Measurements from ENCODE around the gene TAS2R46.
"Not testable (repeated sequence)": the region's sequence is repeated elsewhere in the genome, so short reads cannot be mapped to it uniquely, and the experiment has no call there.

TAS2R46 gene, protein sequence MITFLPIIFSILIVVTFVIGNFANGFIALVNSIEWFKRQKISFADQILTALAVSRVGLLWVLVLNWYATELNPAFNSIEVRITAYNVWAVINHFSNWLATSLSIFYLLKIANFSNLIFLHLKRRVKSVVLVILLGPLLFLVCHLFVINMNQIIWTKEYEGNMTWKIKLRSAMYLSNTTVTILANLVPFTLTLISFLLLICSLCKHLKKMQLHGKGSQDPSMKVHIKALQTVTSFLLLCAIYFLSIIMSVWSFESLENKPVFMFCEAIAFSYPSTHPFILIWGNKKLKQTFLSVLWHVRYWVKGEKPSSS

DNA sequence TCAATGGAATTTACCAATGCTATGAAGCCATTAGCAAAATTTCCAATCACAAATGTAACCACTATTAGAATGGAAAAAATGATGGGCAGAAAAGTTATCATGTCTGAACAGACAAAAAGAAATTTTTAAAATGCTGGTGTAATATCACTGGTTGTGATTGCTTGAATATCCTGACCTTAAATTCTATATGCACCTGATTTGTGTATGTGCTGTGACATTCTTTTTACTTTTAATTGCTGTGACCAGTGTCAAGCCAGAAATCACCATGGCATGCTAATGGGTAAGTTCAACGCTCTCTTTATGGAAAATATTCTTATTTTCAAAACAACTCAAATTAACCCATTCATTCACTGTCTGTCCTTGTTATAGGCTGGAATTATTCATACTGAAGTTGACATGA, at the start of gene TAS2R46:
TAS2R46 (minus strand) TSS at position 101 of the 400 bp plus-strand sequence; CDS start at position 101, 0 bp downstream.
- DNase-seq (ENCODE audit: low read depth in 2 of 2, low spot score in 1 of 2), result not testable (repeated sequence)

- DNase-seq (ENCODE audit: low read depth in 2 of 2, low spot score in 1 of 2), result not testable (repeated sequence)
Observed at GRCh38 chr12:11111213-11111612, 49.1 kb upstream of the TAS2R46 start.

DNA sequence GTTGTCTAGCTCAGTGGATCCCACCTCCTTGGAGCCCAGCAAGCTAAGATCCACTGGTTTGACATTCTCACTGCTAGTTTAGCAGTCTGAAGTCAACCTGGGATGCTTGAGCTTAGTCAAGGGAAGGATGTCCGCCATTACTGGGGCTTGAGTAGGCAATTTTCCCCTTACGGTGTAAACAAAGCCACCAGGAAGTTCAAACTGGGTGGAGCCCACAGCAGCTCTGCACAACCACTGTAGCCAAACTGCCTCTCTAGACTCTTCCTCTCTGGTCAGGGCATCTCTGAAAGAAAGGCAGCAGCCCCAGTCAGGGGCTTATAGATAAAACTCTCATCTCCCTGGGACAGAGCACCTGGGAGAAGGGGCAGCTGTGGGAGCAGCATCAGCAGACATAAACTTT, 46.8 kb upstream of the TAS2R46 start:
- DNase-seq (ENCODE audit: low read depth in 2 of 2, low spot score in 1 of 2), result no peak

- DNase-seq (ENCODE audit: low read depth in 2 of 2, low spot score in 1 of 2), result no peak
Observed at GRCh38 chr12:11107719-11108118, 45.6 kb upstream of the TAS2R46 start.

DNA sequence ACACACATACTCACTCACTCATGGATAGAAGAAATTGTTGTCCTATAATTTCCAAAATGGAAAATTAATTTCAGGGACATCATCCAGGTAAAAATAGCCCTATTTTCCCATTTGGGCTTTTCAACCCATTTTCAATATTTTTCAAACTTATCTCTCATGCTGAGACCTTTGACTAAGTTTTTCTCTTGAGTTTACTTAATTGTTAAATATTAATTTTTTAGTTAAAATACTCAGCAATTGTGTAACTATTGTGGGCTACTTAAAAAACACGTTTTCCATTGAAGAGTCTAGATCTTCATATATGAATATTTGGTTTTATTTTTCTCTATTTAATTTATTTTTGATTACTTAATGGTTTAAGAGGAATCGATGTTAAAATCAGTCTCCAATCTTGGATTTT, 44.2 kb upstream of the TAS2R46 start:
- no peak for DNase-seq (ENCODE audit: low read depth in 2 of 2, low spot score in 1 of 2)

DNA sequence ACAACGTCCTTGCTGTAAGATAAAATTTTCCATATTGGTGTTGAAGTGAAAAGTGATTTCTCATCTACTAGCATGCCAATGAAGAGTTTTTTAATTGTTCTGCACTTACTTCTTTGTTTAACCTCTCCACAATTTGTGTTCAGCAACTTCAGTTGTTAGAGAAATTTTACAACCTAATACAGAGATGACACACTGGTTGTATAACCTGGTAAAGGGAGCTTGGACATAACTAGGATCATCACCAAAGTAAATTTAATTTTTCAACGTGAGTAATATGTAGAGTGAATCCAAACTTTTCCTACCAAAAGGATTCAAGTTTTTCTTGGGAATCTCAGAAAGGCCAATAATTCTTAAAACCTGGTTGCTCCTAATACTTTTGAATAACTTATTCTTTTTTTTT, 43.5 kb upstream of the TAS2R46 start:
- no peak for DNase-seq (ENCODE audit: low read depth in 2 of 2, low spot score in 1 of 2)

GRCh38 chr12:11094910-11095309, 32.8 kb upstream of the TAS2R46 start:
- not testable (repeated sequence) for DNase-seq (ENCODE audit: low read depth in 2 of 2, low spot score in 1 of 2)

DNA sequence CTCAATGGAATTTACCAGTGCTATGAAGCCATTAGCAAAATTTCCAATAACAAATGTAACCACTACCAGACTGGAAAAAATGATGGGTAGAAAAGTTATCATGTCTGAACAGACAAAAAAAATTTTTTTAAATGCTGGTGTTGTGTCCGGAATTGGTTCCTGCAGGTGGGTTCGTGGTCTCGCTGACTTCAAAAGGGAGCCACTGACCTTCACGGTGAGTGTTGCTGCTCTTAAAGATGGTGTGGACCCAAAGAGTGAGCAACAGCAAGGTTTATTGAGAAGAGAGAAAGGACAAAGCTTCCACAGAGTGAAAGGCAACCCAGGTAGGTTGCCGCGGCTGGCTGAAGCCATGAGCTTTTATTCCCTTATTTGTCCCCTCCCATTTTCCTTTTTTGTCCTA, 30.0 kb upstream of the TAS2R46 start, which contains the start of gene TAS2R43:
TAS2R43 (minus strand) TSS at position 186 of the 400 bp plus-strand sequence; CDS start at position 102, 84 bp downstream.
- DNase-seq (ENCODE audit: low read depth in 2 of 2, low spot score in 1 of 2), result no peak

- DNase-seq (ENCODE audit: low read depth in 2 of 2, low spot score in 1 of 2), result no peak
Observed at GRCh38 chr12:11089246-11089645, 27.2 kb upstream of the TAS2R46 start.

- DNase-seq (ENCODE audit: low read depth in 2 of 2, low spot score in 1 of 2), result no peak
Observed at GRCh38 chr12:11085419-11085818, 23.3 kb upstream of the TAS2R46 start.

- DNase-seq (ENCODE audit: low read depth in 2 of 2, low spot score in 1 of 2), result no peak
Observed at GRCh38 chr12:11081987-11082386, 19.9 kb upstream of the TAS2R46 start.

GRCh38 chr12:11078246-11078645, 16.2 kb upstream of the TAS2R46 start:
- no peak for DNase-seq (ENCODE audit: low read depth in 2 of 2, low spot score in 1 of 2)

GRCh38 chr12:11075642-11076041, 13.5 kb upstream of the TAS2R46 start:
- no peak for DNase-seq (ENCODE audit: low read depth in 2 of 2, low spot score in 1 of 2)

DNA sequence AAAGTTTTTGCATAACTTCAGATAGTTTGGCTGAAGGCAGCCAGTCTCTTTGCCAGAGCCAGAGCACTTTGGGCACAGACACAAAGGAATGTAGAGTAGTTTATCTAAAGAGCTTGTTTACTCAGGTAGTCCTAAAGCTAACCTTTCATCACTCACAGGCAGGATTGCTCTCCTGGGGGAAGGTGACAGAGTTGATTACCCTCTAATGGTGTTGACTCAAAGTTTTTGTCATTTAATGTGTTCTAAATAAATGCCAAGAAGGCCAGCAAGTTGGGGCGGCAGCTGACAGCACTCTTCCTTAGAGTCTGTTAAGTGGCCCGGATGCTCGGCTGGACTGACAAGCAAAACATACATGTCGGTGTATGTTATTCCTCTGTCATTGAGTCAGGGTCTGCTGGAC, 9.3 kb upstream of the TAS2R46 start:
- no peak for DNase-seq (ENCODE audit: low read depth in 2 of 2, low spot score in 1 of 2)

GRCh38 chr12:11070999-11071398, 8.9 kb upstream of the TAS2R46 start:
- no peak for DNase-seq (ENCODE audit: low read depth in 2 of 2, low spot score in 1 of 2)

DNA sequence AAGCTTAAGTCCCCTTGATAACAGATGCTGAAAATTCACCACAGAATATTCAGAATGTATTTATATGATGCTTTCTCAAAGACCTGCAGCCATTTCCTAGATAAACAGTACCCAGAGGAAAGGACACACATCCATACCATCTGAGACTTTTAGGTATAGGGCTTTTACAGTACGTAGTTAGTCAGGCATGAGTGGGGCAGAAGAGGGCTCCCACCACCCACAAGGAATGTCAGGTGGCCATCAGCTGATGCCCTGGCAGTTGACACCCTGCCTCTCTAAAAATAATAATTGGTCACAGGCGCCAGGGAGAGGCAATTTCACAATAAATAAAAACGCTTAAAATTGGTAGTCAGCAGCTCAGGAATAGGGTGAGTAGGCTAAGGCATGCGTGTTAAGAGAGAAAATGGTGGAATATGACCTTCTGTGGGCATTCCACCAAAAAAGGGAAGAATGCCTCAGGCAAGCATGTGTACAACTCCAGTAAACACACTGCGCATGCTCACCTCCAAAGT, 7.8 kb upstream of the TAS2R46 start:
- no peak for DNase-seq (ENCODE audit: low read depth in 2 of 2, low spot score in 1 of 2)

GRCh38 chr12:11067514-11067913, 5.4 kb upstream of the TAS2R46 start:
- DNase-seq (ENCODE audit: low read depth in 2 of 2, low spot score in 1 of 2), result no peak

DNA sequence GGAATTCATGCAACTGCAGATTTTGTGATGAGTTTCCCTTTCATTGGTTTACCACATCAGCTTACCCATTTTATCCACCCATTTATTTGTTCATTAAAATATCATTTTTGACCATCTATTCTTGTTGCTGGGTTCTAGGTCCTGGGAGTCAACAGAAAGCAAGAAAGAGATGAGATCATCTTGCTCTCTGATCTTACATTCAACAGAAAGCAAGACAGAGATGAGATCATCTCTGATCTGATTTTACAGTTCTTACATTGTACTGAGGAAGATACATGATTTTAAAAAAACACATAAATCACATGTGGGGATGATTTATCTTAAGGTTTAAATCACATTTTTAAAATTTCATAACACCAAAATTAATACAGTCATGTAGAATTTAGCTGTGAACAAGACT, 2.3 kb downstream of the TAS2R46 start:
- no peak for DNase-seq (ENCODE audit: low read depth in 2 of 2, low spot score in 1 of 2)

GRCh38 chr12:11059041-11059440, 3.1 kb downstream of the TAS2R46 start:
- DNase-seq (ENCODE audit: low read depth in 2 of 2, low spot score in 1 of 2), result no peak

DNA sequence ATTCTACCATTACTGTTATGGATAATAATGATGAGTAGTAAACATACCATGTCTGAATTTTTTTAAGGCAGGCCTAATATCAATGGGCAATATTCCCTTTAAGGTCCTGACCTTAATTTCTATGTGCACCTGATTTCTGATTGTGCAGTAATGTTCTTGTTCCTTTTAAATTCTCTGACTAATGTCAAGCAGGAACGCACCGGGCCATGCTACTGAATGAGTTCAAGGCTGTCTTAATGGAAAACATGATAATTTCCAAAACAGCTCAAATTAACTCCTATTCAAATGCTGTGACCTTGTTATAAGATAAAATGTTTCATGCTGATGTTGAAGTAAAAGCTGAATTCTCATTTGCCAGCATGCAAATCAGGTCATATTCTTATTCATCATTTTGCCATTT, 6.8 kb downstream of the TAS2R46 start:
- DNase-seq (ENCODE audit: low read depth in 2 of 2, low spot score in 1 of 2), result no peak

DNA sequence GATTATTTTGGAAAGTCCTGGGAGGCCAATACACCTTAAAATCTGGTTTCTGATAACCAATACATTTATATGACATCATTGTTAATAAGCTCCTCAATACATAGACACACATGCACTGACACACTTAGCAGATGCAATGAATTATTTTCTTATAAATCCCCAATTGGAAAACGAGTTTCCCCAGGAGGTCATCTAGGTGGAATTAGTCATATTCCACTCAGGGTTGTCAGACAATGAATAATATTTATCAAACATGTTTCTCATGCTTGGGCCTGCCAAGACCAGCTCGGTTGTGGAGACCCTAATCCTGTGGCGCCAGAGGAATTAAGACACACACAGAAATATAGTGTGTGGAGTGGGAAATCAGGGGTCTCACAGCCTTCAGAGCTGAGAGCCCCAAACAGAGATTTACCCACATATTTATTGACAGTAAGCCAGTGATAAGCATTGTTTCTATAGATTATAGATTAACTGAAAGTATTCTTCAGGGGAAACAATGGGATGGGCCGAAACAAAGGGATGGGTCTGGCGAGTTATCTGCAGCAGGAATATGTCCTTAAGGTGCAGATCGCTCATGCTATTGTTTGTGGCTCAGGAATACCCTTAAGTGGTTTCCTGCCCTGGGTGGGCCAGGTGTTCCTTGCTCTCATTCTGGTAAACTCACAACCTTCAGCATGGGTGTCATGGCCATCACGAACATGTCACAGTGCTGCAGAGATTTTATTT, 12.1 kb downstream of the TAS2R46 start:
- not testable (repeated sequence) for DNase-seq (ENCODE audit: low read depth in 2 of 2, low spot score in 1 of 2)

DNA sequence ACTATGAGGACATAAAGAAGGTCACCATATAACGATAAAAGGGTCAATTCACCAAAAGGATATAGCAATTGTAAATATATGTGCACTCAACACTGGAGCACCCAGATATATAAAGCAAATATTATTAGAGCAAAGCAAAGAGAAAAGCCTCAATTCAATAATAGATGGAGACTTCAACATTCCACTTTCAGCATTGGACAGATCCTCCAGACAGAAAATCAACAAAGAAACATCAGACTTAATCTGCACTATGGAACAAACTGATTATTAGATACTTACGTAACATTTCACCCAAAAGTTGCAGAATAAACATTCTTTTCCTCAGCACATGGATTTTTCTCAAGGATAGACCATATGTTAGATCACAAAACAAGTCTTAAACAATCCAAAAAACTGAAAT, 20.7 kb downstream of the TAS2R46 start:
- DNase-seq (ENCODE audit: low read depth in 2 of 2, low spot score in 1 of 2), result not testable (repeated sequence)

All from stimulated activated CD8-positive, alpha-beta memory T cell treated with anti-CD3 and anti-CD28 coated beads, Interleukin-4, amount 100 ng/mL, for 4 hours (primary cell).